HepG2 (cell line): ENCODE data around the gene IQCH. TPM values are rescaled to one million over a fixed set of nuclear protein-coding genes. Genes with fewer than 3 reads are reported as not detected.

ENCODE experiments used
- ATAC-seq: fragments of 200-7000 bp; cut with Tn5 transposase; 3 replicates; pipeline ENCODE4 v1.9.1; 2020; ENCODE audit warnings: mild to moderate bottlenecking, moderate library complexity
- BruUV-seq: library from RNA; stranded (reverse); fragments of 400-500 nt; replicated peaks from 2 replicates; lab custom pipeline; 2021; lab: Mats Ljungman, UMichigan
- CTCF ChIA-PET: fragments of 300-600 bp; formaldehyde crosslinking; extraction: SDS; loops from one replicate; lab custom pipeline; 2021; ENCODE audit warnings: low total read pairs, inconsistent platforms, low intra/inter-chr PET ratio; lab: Yijun Ruan, JAX
- POLR2A ChIA-PET: fragments of 350-600 bp; sonication (Branson Sonifier 250); formaldehyde crosslinking; loops from one replicate; lab custom pipeline; 2020; ENCODE audit warnings: antibody characterized with exemption, inconsistent platforms; lab: Yijun Ruan, JAX
- DNase-seq: peaks from one replicate; pipeline ENCODE4 v3.0.0-alpha.2; 2015; ENCODE audit warnings: low spot score
- FAIRE-seq: peaks from 3 replicates; lab custom pipeline; 2011; peaks lifted over from hg19 to GRCh38; lab: Jason Lieb, UNC
- H2AFZ ChIP-seq: one replicate; pipeline ENCODE4 v1.6.1; 2011; ENCODE audit warnings: low read length, inconsistent platforms
- H3K27ac ChIP-seq: fragments of 300-600 bp; 3 replicates; pipeline ENCODE4 v1.8.0; 2011; ENCODE audit warnings: mixed run types, mild to moderate bottlenecking, mixed read lengths, low read length, inconsistent platforms; ENCODE audit not compliant: insufficient read depth; ENCODE audit errors: extremely low read length
- H3K27me3 ChIP-seq, 2 experiments: fragments of 200-600 bp in 1 of 2; 2 replicates in 1 of 2; 3 replicates in 1 of 2; pipeline versions ENCODE4 v1.6.0 to v1.8.0; 2011; ENCODE audit warnings: low read length in 2 of 2, mild to moderate bottlenecking in 2 of 2, moderate library complexity in 2 of 2, inconsistent platforms in 1 of 2; ENCODE audit not compliant: insufficient read depth in 2 of 2, control insufficient read depth in 1 of 2
- H3K36me3 ChIP-seq, 2 experiments: fragments of 200-600 bp in 1 of 2; replicated peaks in 1 of 2; 2 replicates in 1 of 2; 3 replicates in 1 of 2; pipeline versions ENCODE4 v1.5.1 to v1.8.0; 2011; ENCODE audit warnings: low read length in 2 of 2, inconsistent platforms in 1 of 2; ENCODE audit not compliant: insufficient read depth in 2 of 2, control insufficient read depth in 1 of 2
- H3K4me1 ChIP-seq: 2 replicates; pipeline ENCODE4 v1.5.1; 2012; ENCODE audit warnings: low read length, inconsistent platforms; ENCODE audit not compliant: insufficient read depth
- H3K4me2 ChIP-seq: 2 replicates; pipeline ENCODE4 v1.6.0; 2011; ENCODE audit warnings: low read depth, low read length, inconsistent platforms
- H3K4me3 ChIP-seq, 3 experiments: fragments of 200-600 bp in 1 of 3; sonication (generic), shearing (Covaris generic) in 1 of 3; replicated peaks in 1 of 3; 2 replicates each; pipeline ENCODE4 v1.5.1; 2011 to 2016; ENCODE audit warnings: low read length in 3 of 3, inconsistent platforms in 2 of 3, low read depth in 2 of 3, mild to moderate bottlenecking in 2 of 3, control low read depth in 1 of 3, mixed read lengths in 1 of 3; ENCODE audit not compliant: insufficient read depth in 1 of 3
- H3K79me2 ChIP-seq: one replicate; pipeline ENCODE4 v1.6.1; 2011; ENCODE audit warnings: low read length, inconsistent platforms; ENCODE audit not compliant: insufficient read depth
- H3K9ac ChIP-seq: 2 replicates; pipeline ENCODE4 v1.6.0; 2011; ENCODE audit warnings: mild to moderate bottlenecking, low read depth, low read length, inconsistent platforms; ENCODE audit not compliant: insufficient read depth
- H3K9me3 ChIP-seq: 2 replicates; pipeline ENCODE4 v1.5.1; 2012; ENCODE audit warnings: mild to moderate bottlenecking, low read length
- H4K20me1 ChIP-seq: 2 replicates; pipeline ENCODE4 v1.6.0; 2011; ENCODE audit warnings: inconsistent platforms, mild to moderate bottlenecking, low read length, moderate library complexity; ENCODE audit not compliant: insufficient read depth
- CHD4 ChIP-seq: fragments of 200-600 bp; sonication (generic); IDR thresholded peaks from 2 replicates; pipeline ENCODE4 v1.7.0; 2017; ENCODE audit warnings: mild to moderate bottlenecking, low read length, borderline replicate concordance
- FOXP1 ChIP-seq, 2 experiments: fragments of 450-650 bp in 1 of 2; IDR thresholded peaks; 2 replicates each; pipeline ENCODE4 v1.6.1; 2017 to 2018; ENCODE audit warnings: antibody characterized with exemption in 1 of 2
- KLF9 ChIP-seq: IDR thresholded peaks from 2 replicates; pipeline ENCODE4 v1.6.1; 2016; ENCODE audit warnings: low read depth
- MBD4 ChIP-seq: IDR thresholded peaks from 2 replicates; pipeline ENCODE4 v1.6.1; 2012; ENCODE audit warnings: low read length, inconsistent platforms, borderline replicate concordance
- MED1 ChIP-seq: sonication (generic); formaldehyde crosslinking; IDR thresholded peaks from 2 replicates; pipeline ENCODE4 v1.4.0; 2020; ENCODE audit warnings: missing genetic modification reagents
- MZF1 ChIP-seq: sonication (generic); formaldehyde crosslinking; IDR thresholded peaks from 2 replicates; pipeline ENCODE4 v1.8.1; 2023; ENCODE audit warnings: mild to moderate bottlenecking, missing genetic modification reagents, borderline replicate concordance
- SMAD3 ChIP-seq: sonication (generic); formaldehyde crosslinking; IDR thresholded peaks from 2 replicates; pipeline ENCODE4 v1.4.0; 2020; ENCODE audit warnings: missing genetic modification reagents
- SRSF4 ChIP-seq: fragments of 200-400 bp; formaldehyde crosslinking; IDR thresholded peaks from one replicate; pipeline ENCODE4 v1.6.1; 2018; ENCODE audit warnings: mild to moderate bottlenecking, low read depth, low read length, moderate library complexity; ENCODE audit not compliant: poor library complexity, severe bottlenecking
- THAP8 ChIP-seq: sonication (generic); formaldehyde crosslinking; IDR thresholded peaks from 2 replicates; pipeline ENCODE4 v1.5.1; 2020; ENCODE audit warnings: missing genetic modification reagents, mild to moderate bottlenecking, borderline replicate concordance
- TMF1 ChIP-seq: sonication (generic); formaldehyde crosslinking; IDR thresholded peaks from 2 replicates; pipeline ENCODE4 v1.8.1; 2022; ENCODE audit warnings: low read depth, missing genetic modification reagents
- ZNF124 ChIP-seq: sonication (generic); formaldehyde crosslinking; IDR thresholded peaks from 2 replicates; pipeline ENCODE4 v1.4.0; 2020; ENCODE audit warnings: missing genetic modification reagents
- ZNF333 ChIP-seq: sonication (generic); formaldehyde crosslinking; IDR thresholded peaks from 2 replicates; pipeline ENCODE4 v1.4.0; 2020; ENCODE audit warnings: mild to moderate bottlenecking, missing genetic modification reagents, borderline replicate concordance
- ZNF496 ChIP-seq: sonication (generic); formaldehyde crosslinking; IDR thresholded peaks from 2 replicates; pipeline ENCODE4 v1.8.1; 2023; ENCODE audit warnings: mild to moderate bottlenecking, moderate library complexity, missing genetic modification reagents; ENCODE audit not compliant: insufficient replicate concordance
- ZNF670 ChIP-seq: sonication (generic); formaldehyde crosslinking; IDR thresholded peaks from 2 replicates; pipeline ENCODE4 v1.8.0; 2022; ENCODE audit warnings: mild to moderate bottlenecking, missing genetic modification reagents, borderline replicate concordance
- WGBS: methylation state at CpG from one replicate; pipeline ENCODE4 v1.1.6; 2017; ENCODE audit warnings: low lambda C conversion rate; 5-methylcytosine and 5-hydroxymethylcytosine counted together
- in situ Hi-C: cut with HindIII; loops from 2 replicates; pipeline ENCODE4 v1.10.0; 2017; ENCODE audit warnings: low pct_unique_long_range_greater_than_20kb; ENCODE audit not compliant: extremely low pct_ligation_motif_present
- intact Hi-C: fragments of 100-400 bp; cut with micrococcal nuclease; formaldehyde crosslinking; loops from one replicate; pipeline ENCODE4 v1.10.0; 2022; ENCODE audit not compliant: unreplicated experiment
- polyA plus RNA-seq, 8 experiments: library from polyadenylated mRNA; depleted of rRNA in 3 of 8; stranded (reverse) in 7 of 8; unstranded in 1 of 8; fragments of >200 nt; fragmentation: Illumina TruSeq in 4 of 8; extraction: Trizol in 4 of 8; gene quantifications; 2 replicates each; pipeline versions ENCODE4 v1.2.1 to v1.2.3, GENCODE V29; 2011 to 2016; ENCODE audit warnings: low read depth in 4 of 8, missing spikeins in 1 of 8, mixed read lengths in 1 of 8; ENCODE audit not compliant: insufficient read depth in 1 of 8
- total RNA-seq, 5 experiments: library from RNA; depleted of rRNA; stranded (reverse); fragments of >200 nt; fragmentation: Illumina TruSeq; extraction: Trizol; gene quantifications; 2 replicates each; pipeline ENCODE4 v1.2.3, GENCODE V29; 2016; ENCODE audit warnings: low read depth in 1 of 5
- TF ChIP-seq, protein P1 (sequence below): sonication (generic); formaldehyde crosslinking; IDR thresholded peaks from 2 replicates; pipeline ENCODE4 v1.4.0; 2020; ENCODE audit warnings: missing genetic modification reagents, mild to moderate bottlenecking, borderline replicate concordance

The IQCH gene
- total and polyA plus RNA-seq, 2 of the 13 experiments (the other 11 are each of a cell fraction or from before 2014, with no cell fraction given) = 0.16 to 0.55 TPM

DNA sequence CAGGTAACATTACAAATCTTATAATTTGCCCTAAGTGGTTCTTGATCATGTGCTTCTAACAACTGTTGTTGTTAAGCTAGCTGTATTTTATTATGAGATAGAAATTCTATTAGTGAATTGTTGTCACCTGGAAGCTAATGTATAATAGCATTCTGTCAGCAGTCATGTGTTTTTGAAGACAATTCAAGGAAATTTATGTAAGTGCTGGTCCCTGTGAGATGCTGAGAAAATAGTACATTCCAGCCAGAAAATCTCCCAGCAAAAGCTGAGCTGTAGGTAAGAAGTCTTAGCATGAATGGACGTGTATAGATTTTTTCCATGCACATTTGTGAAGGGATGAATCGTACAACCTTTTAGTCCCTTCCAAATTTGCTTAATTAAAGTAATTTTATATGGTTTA is 146.3 kb downstream of the IQCH start:
- ChIA-PET CTCF (no interaction called here), POLR2A (no interaction called here)
- H3K27me3 ChIP-seq = no peaks in the 10 kb centered on the region
- DNase-seq (no peak), ATAC-seq (no peak), FAIRE-seq (no peak)
- no peaks in the 10 kb centered on the region for H3K4me1 ChIP-seq
- intact Hi-C loops (no loop called here), in situ Hi-C loops (no loop called here)
- H4K20me1 ChIP-seq = no peaks in the 10 kb centered on the region
- TF ChIP-seq MZF1 (CRISPR knock-in tag) (no peak), MED1 (CRISPR knock-in tag) (no peak), KLF9 (no peak)
- TF ChIP-seq, protein P1, sequence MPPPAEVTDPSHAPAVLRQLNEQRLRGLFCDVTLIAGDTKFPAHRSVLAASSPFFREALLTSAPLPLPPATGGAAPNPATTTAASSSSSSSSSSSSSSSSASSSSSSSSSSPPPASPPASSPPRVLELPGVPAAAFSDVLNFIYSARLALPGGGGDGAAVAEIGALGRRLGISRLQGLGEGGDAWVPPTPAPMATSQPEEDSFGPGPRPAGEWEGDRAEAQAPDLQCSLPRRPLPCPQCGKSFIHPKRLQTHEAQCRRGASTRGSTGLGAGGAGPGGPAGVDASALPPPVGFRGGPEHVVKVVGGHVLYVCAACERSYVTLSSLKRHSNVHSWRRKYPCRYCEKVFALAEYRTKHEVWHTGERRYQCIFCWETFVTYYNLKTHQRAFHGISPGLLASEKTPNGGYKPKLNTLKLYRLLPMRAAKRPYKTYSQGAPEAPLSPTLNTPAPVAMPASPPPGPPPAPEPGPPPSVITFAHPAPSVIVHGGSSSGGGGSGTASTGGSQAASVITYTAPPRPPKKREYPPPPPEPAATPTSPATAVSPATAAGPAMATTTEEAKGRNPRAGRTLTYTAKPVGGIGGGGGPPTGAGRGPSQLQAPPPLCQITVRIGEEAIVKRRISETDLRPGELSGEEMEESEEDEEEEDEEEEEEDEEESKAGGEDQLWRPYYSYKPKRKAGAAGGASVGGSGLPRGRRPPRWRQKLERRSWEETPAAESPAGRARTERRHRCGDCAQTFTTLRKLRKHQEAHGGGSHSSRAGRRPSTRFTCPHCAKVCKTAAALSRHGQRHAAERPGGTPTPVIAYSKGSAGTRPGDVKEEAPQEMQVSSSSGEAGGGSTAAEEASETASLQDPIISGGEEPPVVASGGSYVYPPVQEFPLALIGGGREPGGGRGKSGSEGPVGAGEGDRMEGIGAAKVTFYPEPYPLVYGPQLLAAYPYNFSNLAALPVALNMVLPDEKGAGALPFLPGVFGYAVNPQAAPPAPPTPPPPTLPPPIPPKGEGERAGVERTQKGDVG = no peak
- no peak overlapping the region for H2AFZ ChIP-seq
- no peaks in the 10 kb centered on the region for H3K79me2 ChIP-seq
- BruUV-seq = no TSS peak
- H3K9ac ChIP-seq = no peak overlapping the region
- H3K9me3 ChIP-seq = no peaks in the 10 kb centered on the region
- WGBS = 5% methylated on average over 2 of the region's 2 CpGs
- H3K4me3 ChIP-seq = no peak overlapping the region
- H3K4me2 ChIP-seq = no peak overlapping the region
- no peak overlapping the region for H3K27ac ChIP-seq
- H3K36me3 ChIP-seq = no peaks in the 10 kb centered on the region

- H3K9ac ChIP-seq = no peak overlapping the region
- H3K27me3 ChIP-seq = no peaks in the 10 kb centered on the region
- no peaks in the 10 kb centered on the region for H3K36me3 ChIP-seq
- WGBS = 63% methylated on average over 5 of the region's 5 CpGs
- H4K20me1 ChIP-seq = no peaks in the 10 kb centered on the region
- FAIRE-seq = no peak
- no peak overlapping the region for H2AFZ ChIP-seq
- BruUV-seq = no TSS peak
- ATAC-seq = no peak
- no peak overlapping the region for H3K4me3 ChIP-seq
- no peak for DNase-seq
- POLR2A ChIA-PET = no interaction called here
- in situ Hi-C loops (no loop called here), intact Hi-C loops (no loop called here)
- H3K4me2 ChIP-seq = no peak overlapping the region
- no peaks in the 10 kb centered on the region for H3K9me3 ChIP-seq
- no peaks in the 10 kb centered on the region for H3K4me1 ChIP-seq
- CTCF ChIA-PET = no interaction called here
- no peak overlapping the region for H3K27ac ChIP-seq
- no peaks in the 10 kb centered on the region for H3K79me2 ChIP-seq
- no peak for TF ChIP-seq THAP8 (CRISPR knock-in tag)
- TF ChIP-seq ZNF333 (CRISPR knock-in tag) = no peak
- TF ChIP-seq CHD4 = no peak
- no peak for TF ChIP-seq MBD4
- no peak for TF ChIP-seq ZNF496
- no peak for TF ChIP-seq SMAD3 (CRISPR knock-in tag)
- no peak for TF ChIP-seq ZNF670 (CRISPR knock-in tag)
- no peak for TF ChIP-seq ZNF124 (CRISPR knock-in tag)
- TF ChIP-seq SRSF4 = no peak
- TF ChIP-seq TMF1 (CRISPR knock-in tag) = no peak
- no peak for TF ChIP-seq FOXP1 (IDR thresholded peaks at IDR 0.05)
- TF ChIP-seq FOXP1 (CRISPR knock-in tag; IDR thresholded peaks at IDR 0.05) = no peak
These were observed 146.8 kb downstream of the IQCH start for GRCh38 chr15:67401336-67401735.
